GM19467 (cell line): ENCODE data around the gene CCDC138.

Experiments used
- ATAC-seq: cut with Tn5 transposase; IDR thresholded peaks from one replicate; pipeline ENCODE4 v1.9.1; 2021; ENCODE audit warnings: mild to moderate bottlenecking, moderate library complexity; ENCODE audit not compliant: unreplicated experiment

The CCDC138 gene

DNA sequence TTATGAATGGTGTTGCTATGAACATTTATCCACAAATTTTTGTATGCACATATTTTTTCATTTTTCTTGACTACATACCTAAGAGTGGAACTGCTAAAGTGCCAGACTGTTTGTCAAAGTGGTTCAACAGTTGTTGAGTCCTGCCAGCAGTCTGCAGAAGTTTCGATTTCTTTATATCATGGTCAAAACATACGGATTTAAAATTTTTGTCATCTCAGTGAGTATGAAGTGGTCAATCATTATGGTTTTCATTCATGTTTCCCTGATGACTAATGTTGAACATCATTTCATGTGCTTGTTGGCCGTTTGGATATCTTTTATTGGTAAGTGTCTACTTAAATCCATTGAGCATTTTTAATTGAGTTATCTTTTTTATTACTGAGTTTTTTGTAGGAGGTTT, 39.2 kb downstream of the CCDC138 start:
- no peak for ATAC-seq

DNA sequence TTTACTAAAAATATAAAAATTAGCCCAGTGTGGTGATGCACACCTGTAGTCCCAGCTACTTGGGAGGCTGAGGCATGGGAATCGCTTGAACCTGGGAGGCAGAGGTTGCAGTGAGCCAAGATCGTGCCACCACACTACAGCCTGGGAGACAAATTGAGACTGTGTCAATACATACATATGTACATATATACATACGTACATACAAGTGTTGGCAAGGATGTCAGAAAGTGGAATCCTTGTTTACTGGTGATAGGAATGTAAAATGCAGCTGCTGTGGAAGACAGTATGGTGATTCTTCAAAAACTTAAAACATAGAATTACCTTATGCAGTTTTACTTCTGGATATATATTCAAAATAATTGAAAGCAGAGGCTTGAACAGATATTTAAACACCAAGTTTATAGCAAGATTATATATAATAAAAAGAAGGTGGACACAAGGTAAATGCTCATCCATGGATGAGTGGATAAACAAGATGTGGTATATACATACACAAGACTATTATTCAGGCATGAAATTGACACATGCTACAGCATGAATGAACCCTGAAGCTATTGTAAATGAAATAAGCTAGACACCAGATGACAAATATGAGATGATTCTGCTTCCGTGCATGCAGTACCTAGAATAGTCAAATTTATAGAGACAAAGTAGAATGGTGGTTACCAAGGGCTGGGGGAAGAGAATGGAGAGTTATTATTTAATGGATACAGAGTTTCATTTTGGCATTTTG, 43.2 kb downstream of the CCDC138 start:
- ATAC-seq: no peak

GRCh38 chr2:108833219-108833618, 46.6 kb downstream of the CCDC138 start:
- no peak for ATAC-seq

GRCh38 chr2:108834620-108835019, 48.0 kb downstream of the CCDC138 start:
- ATAC-seq: no peak

- ATAC-seq: no peak
These were observed 48.5 kb downstream of the CCDC138 start for GRCh38 chr2:108835040-108835439.

DNA sequence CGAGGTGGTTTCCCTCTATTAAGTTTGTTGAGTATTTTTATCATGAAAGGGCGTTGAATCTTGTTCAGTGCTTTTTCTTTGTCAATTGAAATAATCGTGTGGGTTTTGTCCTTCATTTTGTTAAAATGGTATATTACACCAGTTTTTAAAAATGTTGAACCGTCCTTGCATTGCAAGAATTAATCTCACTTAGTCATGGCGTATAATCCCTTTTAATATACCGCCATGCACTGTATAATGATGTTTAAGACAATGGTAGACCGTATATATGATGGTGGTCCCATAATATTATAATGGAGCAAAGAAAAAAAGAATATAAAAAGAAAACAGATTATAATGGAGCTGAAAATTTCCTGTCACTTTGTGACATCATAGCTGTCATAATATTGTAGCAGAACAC, 50.6 kb downstream of the CCDC138 start:
- no peak for ATAC-seq

- no peak for ATAC-seq
These were observed 54.9 kb downstream of the CCDC138 start for GRCh38 chr2:108841506-108841905.

DNA sequence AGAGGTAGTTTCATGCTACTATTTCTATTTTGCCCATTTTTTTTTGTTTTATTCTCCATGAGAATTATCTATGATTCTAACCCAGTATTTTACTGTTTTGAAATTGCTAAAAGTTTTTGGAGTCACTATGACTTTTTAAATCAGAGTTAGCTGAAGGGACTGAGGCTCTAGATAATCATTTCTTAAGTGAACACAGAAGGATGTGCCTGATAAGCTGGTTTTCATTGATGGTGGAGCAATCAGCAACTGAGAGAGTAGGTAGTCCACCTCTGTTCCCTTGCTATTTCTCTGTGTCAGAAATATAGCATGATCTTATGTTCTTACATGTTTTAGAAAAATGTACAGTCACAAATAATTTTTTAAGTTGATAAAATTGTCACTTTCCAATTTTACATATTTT, 59.4 kb downstream of the CCDC138 start:
- no peak for ATAC-seq

DNA sequence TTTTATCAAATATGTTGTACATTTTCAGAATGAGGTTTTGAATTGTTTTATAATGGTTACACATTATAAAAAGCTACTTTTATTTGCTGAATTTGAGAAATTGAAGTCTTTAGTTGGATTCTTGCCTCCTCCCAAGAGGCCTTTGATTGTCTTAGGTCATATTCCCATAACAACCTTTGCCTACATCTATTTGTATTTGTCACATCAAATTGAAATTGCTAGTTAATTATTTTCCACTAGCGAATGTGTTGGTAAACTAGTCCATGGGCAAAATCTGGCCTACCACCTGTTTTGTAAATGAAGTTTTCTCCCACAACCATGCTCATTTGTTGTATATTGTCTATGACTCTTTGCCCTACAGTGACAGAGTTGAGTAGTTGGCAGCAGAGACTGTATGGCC, 60.4 kb downstream of the CCDC138 start:
- ATAC-seq: no peak

- no peak for ATAC-seq
These were observed 65.8 kb downstream of the CCDC138 start for GRCh38 chr2:108852375-108852774.

DNA sequence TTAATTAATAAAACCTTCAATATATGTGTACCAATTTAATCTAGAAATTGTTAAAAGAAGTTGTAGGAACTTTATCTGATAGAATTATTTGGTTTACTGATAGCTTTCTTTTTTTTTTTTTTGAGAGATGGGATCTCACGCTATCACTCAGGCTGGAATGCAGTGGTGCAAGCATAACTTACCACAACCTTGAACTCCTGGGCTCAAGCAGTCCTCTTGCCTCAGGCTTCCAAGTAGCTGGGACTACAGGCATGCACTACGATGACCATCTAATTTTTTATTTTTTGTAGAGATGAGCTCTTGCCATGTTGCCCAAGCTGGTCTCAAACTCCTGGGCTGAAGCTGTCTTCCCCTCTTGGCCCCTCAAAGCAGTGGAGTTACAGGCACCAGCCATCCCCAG, 66.8 kb downstream of the CCDC138 start:
- ATAC-seq: no peak

DNA sequence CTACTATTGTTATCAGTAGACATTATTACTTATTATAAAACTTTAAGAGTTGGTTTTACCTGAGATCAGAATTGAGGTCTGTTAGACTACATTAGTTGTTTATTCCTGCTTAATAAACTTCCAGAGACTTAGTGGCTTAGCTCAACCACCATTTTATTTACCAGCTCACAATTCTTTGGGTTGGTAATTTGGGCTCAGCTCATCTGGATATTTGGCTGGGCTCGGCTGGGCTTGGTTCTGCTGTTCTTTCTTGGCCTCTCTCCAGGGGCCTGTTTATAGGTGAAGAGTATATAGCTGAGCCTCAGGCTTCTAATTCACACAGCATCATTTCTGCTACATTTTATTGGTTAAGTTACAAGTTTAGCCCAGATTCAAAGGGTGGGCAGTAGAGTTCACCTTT, 67.9 kb downstream of the CCDC138 start:
- ATAC-seq: no peak

GRCh38 chr2:108855194-108855593, 68.6 kb downstream of the CCDC138 start:
- ATAC-seq: no peak

DNA sequence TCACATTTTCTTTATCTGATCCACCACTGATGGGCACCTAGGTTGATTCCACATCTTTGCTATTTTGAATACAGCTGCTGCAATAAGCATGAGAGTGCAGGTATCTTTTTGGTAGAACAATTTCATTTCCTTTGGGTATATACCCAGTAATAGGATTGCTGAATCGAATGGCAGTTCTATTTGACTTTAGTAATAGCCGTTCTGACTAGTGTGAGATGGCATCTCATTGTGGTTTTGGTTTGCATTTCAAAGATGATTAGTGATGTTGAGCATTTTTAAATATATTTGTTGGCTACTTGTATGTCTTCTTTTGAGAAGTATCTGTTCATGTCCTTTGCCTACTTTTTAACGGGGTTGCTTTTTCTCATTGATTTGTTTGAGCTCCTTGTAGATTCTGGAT, 72.3 kb downstream of the CCDC138 start:
- ATAC-seq: no peak

DNA sequence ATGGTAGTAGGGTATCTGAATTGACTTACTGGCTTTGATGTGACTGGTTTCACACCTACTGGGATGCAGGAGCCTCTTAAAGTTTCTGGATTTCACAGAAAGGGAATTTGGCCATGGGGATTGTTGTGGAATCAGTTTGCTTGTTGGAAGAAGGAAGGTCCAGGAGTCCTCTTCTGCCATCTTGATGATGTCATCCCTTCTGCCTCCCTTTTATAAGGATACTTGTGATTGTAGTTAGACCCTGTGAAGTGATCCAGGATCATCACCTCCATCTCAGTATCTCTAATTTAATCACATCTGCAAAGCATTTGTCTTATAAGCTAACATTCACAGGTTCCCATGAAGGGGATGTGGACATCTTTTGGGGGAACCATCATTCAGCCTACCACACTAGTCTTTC, 79.5 kb downstream of the CCDC138 start:
- ATAC-seq: no peak

DNA sequence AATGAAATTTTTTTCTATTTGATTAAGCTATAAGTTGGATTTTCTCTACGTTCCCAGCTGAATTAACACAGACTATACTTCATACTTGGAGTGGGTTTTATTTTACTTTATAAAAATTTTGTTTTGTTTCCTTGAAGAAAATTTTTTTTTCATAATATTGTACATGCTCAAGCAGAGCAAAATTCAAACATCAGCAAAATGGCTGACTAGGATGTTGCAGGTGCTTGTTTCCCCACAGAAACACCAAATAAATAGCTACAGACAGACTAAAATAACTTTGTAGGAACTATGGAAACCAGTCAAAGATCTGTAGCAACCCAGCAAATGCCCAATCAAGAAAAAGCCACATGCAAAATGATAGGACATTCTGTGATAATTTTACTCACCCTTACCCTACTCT, 82.3 kb downstream of the CCDC138 start:
- no peak for ATAC-seq

DNA sequence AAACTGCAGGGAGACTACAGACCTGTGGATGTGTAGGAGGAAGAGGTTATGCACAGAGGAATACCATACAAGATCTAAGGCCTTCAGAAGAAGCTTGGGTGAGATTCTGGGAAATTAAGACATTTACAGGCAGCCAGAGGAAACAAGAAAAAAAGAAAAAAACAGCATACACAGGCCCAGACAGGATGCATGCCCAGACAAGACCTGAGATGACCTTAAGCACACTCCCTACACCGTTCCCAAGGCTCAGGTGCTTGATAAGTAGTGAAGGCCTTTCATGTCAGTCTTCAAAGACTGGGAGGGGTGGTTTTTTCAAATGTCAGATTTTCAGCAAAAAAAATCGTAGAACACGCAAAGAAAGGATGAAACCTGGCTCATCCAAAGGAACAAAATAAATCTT, 83.0 kb downstream of the CCDC138 start:
- ATAC-seq: no peak

DNA sequence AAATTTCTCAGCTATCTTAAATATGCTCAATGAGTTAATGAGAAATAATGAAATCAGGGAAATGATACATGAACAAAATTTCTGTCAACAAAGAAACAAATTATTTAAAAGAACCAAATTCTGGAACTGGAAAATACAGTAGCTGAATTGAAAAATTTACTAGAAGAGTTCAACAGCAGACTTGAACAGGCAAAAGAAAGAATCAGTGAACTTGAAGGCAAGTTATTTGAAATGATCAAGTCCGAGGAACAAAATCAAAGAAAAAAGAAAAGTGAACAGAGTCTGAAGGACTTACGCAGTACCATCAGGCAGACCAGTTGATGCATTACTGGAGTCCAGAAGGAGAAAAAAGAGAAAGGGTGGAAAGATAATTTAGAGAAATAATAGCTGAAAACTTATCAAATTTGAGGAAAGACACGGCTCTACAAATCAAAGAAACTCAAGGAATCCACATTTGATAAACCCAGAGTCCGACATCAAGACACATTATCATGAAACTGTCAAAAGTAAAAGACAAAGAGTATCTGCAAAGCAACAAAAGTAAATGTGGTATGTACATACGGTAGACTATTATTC, 83.6 kb downstream of the CCDC138 start:
- ATAC-seq: no peak

GRCh38 chr2:108877506-108877905, 90.9 kb downstream of the CCDC138 start:
- ATAC-seq: no peak

DNA sequence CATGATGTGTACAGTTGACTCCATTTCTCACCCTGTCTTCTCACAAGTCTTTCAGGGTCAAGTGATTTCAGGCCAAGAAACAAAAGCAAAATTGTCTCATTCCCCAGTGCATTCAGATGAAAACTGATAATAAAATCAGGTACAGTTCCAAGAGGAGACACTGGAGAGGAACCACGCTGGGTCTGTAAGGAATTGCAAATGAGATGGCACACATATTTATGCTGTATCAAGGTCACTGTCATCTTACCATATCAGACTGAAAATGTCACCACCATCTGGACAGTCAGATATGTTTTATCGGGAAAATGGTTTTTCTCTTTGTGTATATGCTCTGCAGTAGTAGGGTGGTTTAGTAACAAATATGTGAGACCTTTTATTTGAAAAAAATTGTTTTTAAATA, 91.7 kb downstream of the CCDC138 start:
- ATAC-seq: no peak

DNA sequence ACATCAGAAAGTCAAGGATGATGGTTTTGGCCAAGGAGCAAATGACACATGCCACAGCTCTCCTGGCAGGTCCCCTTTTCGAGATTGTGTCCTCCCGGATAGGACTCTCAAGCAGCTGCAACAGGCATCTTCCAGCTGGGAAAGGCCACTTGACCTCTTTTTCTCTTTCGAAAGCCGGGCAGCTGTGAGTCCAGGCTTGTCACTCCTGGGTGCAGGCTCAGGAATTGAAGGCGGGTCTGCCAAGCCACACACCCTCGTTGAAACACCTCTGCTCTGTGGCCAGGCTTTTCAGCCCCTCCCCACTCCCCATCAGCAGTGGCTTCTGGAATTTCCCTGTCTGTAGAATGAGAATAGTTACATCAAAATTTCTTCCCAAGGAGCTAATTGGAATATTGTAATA, 98.0 kb downstream of the CCDC138 start:
- ATAC-seq: no peak

DNA sequence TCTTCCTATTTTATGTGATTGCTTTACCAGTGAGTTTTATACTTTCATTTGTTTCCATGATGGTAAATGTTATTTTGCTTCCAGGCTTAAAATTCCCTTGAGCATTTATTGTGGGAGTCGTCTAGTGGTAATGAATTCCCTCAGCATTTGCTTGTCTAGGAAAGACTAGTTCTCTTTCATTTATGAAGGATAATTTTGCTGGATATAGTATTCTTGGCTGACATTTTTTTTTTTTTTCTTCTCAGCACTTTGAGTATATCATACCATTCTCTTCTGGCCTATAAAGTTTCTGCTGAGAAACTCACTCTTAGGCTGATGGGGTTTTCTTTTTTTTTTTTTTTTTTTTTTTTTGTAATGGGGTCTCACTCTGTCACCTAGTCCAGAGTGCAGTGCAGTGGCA, 103.3 kb downstream of the CCDC138 start:
- no peak for ATAC-seq

GRCh38 chr2:108893277-108893676, 106.7 kb downstream of the CCDC138 start:
- ATAC-seq: no peak
